Gastrocnemius medialis (tissue), 4 donors: ENCODE results near the gene AAK1. TPM values are rescaled to one million over a fixed set of nuclear protein-coding genes. Genes with fewer than 3 reads are reported as not detected.

Experiments used
- ATAC-seq, 2 donors: fragments of 150-250 bp; one replicate each; pipeline ENCODE4 v1.9.1; 2016
- DNase-seq, 2 donors: peaks; one replicate each; pipeline ENCODE4 v3.0.0-alpha.2; 2019
- H3K27ac ChIP-seq, 4 donors: fragments of 200-600 bp; sonication (generic); 1 replicate in 1 of 4; 2 replicates in 3 of 4; pipeline ENCODE4 v1.5.1; 2016 to 2018; ENCODE audit warnings: mild to moderate bottlenecking in 2 of 4, moderate library complexity in 1 of 4
- H3K27me3 ChIP-seq, 3 donors: fragments of 200-600 bp; sonication (generic) in 2 of 3; 1 replicate in 1 of 3; 2 replicates in 2 of 3; pipeline versions ENCODE4 v1.5.1 to v1.6.0; 2016 to 2019; ENCODE audit warnings: mild to moderate bottlenecking in 1 of 3, moderate library complexity in 1 of 3
- H3K36me3 ChIP-seq, 2 donors: fragments of 200-600 bp; sonication (generic) in 1 of 2; one replicate each; pipeline ENCODE4 v1.5.1; 2017 to 2018
- H3K4me1 ChIP-seq, 2 donors: fragments of 200-600 bp; sonication (generic) in 1 of 2; one replicate each; pipeline ENCODE4 v1.5.1; 2016 to 2017; ENCODE audit warnings: mild to moderate bottlenecking in 2 of 2
- H3K4me3 ChIP-seq, 4 donors: fragments of 200-600 bp; sonication (generic) in 3 of 4; 1 replicate in 1 of 4; 2 replicates in 3 of 4; pipeline ENCODE4 v1.5.1; 2016 to 2019; ENCODE audit warnings: mild to moderate bottlenecking in 2 of 4
- H3K9me3 ChIP-seq, 3 donors: fragments of 200-600 bp; sonication (generic) in 2 of 3; 1 replicate in 1 of 3; 2 replicates in 2 of 3; pipeline ENCODE4 v1.5.1; 2016 to 2019
- POLR2A ChIP-seq, 2 donors: fragments of 450-650 bp; IDR thresholded peaks; one replicate each; pipeline ENCODE4 v1.6.1; 2017; ENCODE audit warnings: antibody characterized with exemption in 2 of 2, mild to moderate bottlenecking in 2 of 2, moderate library complexity in 2 of 2
- in situ Hi-C, 4 donors: fragments of 200-750 bp; cut with MboI; loops; one replicate each; pipeline versions ENCODE4 v1.15.0 to v1.8.0; 2017; ENCODE audit warnings: low sequenced_read_pairs in 4 of 4
- intact Hi-C: fragments of 100-400 bp; cut with DNase I; formaldehyde crosslinking; loops from one replicate; pipeline ENCODE4 v1.15.1; 2023; ENCODE audit warnings: low total_unique reads
- total RNA-seq, 4 donors: library from RNA; depleted of rRNA; stranded (reverse); fragments of >200 nt; gene quantifications; one replicate each; pipeline versions ENCODE4 v1.1.0 to v1.2.3, GENCODE V29; 2016
- TF ChIP-seq, protein P1 (sequence below), 5 experiments: fragments of 450-650 bp in 3 of 5; fragments of 200-600 bp in 2 of 5; sonication (generic) in 2 of 5; IDR thresholded peaks in 4 of 5; conservative IDR thresholded peaks in 1 of 5; 1 replicate in 4 of 5; 2 replicates in 1 of 5; pipeline ENCODE4 v1.5.1; 2016 to 2019; ENCODE audit warnings: antibody characterized with exemption in 5 of 5, mild to moderate bottlenecking in 3 of 5, moderate library complexity in 3 of 5

AAK1 gene
- total RNA-seq, 4 donors from 2014 or later: 30.0 to 47.3 (median 39.1) TPM

DNA sequence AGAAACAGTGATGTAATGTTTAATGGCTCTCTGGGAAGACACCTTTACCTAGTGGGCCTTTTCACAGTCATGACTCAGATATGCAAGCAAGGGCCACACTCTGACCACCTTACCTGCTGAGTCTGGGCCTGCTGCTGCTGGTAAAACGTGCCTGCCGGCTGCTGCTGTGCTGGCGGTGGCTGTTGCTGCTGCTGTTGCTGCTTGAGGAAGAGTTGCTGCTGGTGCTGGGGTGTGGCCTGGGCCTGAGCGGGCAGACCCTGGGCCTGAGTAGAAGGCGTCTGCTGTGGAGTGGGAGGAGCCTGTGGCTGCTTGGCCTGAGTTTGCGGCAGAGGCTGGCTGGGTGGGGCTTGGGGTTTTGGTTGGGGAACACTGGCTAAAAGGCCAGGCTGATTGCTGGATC lies 124.7 kb downstream of the AAK1 start:
- peaks cover 0 to 96% of the 10 kb centered on the region in 2 donors for H3K36me3 ChIP-seq

DNA sequence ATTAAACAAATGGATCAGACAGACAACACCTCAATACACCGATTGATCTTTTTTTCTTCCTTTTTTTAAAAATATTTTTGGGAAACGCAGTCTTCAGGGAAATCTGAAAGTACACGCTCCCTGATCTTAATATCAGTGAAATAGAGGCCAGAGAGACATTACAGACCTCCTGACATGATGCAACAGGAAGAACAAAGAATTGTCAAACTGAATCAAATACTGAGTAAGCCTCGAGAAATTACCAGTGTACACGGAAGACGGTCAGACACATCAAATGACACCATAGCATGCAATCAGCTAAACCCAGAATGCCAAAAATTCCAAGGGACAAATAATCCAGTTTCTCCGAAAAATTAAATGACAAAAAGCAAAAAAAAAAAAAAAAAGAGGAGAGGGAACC lies 126.1 kb downstream of the AAK1 start:
- TF ChIP-seq, protein P1, sequence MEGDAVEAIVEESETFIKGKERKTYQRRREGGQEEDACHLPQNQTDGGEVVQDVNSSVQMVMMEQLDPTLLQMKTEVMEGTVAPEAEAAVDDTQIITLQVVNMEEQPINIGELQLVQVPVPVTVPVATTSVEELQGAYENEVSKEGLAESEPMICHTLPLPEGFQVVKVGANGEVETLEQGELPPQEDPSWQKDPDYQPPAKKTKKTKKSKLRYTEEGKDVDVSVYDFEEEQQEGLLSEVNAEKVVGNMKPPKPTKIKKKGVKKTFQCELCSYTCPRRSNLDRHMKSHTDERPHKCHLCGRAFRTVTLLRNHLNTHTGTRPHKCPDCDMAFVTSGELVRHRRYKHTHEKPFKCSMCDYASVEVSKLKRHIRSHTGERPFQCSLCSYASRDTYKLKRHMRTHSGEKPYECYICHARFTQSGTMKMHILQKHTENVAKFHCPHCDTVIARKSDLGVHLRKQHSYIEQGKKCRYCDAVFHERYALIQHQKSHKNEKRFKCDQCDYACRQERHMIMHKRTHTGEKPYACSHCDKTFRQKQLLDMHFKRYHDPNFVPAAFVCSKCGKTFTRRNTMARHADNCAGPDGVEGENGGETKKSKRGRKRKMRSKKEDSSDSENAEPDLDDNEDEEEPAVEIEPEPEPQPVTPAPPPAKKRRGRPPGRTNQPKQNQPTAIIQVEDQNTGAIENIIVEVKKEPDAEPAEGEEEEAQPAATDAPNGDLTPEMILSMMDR (IDR thresholded peaks at IDR 0.05 in 4 of 5, conservative IDR thresholded peaks at IDR 0.05 in 1 of 5): no peak
- TF ChIP-seq POLR2A (IDR thresholded peaks at IDR 0.05): no peak
- Histone ChIP-seq H3K9me3 (no peaks in the 10 kb centered on the region), H3K27me3 (no peaks in the 10 kb centered on the region), H3K27ac (no peak overlapping the region), H3K4me3 (no peak overlapping the region), H3K36me3 (peaks cover 0 to 95% of the 10 kb centered on the region in 2 donors), H3K4me1 (peaks cover 0 to 5% of the 10 kb centered on the region in 2 donors)
- peak in 1 of 2 donors; percentile 28 for ATAC-seq
- intact Hi-C loops: no loop called here
- DNase-seq: no peak
- in situ Hi-C loops: no loop called here

More for the DNA sequence above, 124.7 kb downstream of the AAK1 start:
- DNase-seq (no peak), ATAC-seq (no peak)
- intact Hi-C loops (no loop called here), in situ Hi-C loops (no loop called here)
- Histone ChIP-seq H3K27me3 (no peaks in the 10 kb centered on the region), H3K4me1 (no peaks in the 10 kb centered on the region), H3K27ac (no peak overlapping the region), H3K9me3 (no peaks in the 10 kb centered on the region), H3K4me3 (no peak overlapping the region)
- no peak for TF ChIP-seq POLR2A (IDR thresholded peaks at IDR 0.05)
- TF ChIP-seq, protein P1 (IDR thresholded peaks at IDR 0.05 in 4 of 5, conservative IDR thresholded peaks at IDR 0.05 in 1 of 5): no peak

DNA sequence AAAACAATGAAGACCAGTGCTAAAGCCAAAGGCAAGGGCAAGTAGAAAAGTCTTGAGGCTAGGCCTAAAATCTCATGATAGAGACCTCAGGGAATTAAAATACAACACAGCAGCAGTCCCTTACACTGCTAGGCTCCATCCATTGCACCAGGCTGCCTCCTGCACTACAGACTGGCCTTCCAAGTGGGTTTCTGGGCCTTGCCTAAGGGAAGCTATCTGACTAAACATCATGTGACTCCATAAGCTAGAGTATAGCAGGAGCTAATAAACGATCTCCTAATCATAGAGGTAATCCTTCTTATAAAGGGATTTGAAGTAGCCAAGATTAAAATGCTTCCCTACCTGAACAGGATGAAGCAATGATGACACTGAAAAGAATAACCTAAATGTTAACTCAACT lies 128.7 kb downstream of the AAK1 start:
- H3K4me3 ChIP-seq: no peak overlapping the region
- H3K4me1 ChIP-seq: peaks cover 0 to 7% of the 10 kb centered on the region in 2 donors
- no peaks in the 10 kb centered on the region for H3K27me3 ChIP-seq
- TF ChIP-seq, protein P1 (IDR thresholded peaks at IDR 0.05 in 4 of 5, conservative IDR thresholded peaks at IDR 0.05 in 1 of 5): no peak
- no peak for TF ChIP-seq POLR2A (IDR thresholded peaks at IDR 0.05)
- no peak overlapping the region for H3K27ac ChIP-seq
- intact Hi-C loops: no loop called here
- ATAC-seq (no peak), DNase-seq (no peak)
- H3K36me3 ChIP-seq: peaks cover 0 to 92% of the 10 kb centered on the region in 2 donors
- H3K9me3 ChIP-seq: no peaks in the 10 kb centered on the region
- in situ Hi-C loops: no loop called here

DNA sequence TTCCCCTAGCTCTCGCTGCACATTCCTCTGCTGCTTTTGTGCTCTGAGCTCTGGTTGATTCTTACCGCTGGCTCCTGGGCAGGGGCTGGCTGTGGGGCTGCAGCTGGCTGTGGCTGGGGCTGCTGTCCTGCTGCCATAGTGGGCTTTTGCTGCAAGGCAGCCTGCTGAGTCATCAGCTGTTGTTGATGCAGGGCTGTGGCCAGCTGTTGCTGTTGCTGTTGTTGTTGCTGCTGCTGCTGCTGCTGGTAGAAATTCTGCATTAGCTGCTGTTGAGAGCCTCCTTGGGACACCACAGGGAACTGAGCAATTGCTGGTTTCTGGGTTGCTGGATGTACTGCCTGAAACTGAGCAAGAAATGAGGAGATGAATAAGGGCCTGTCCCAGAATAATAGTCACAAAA lies 129.1 kb downstream of the AAK1 start:
- peaks cover 0 to 92% of the 10 kb centered on the region in 2 donors for H3K36me3 ChIP-seq
- intact Hi-C loops (no loop called here), in situ Hi-C loops (no loop called here)
- H3K27me3 ChIP-seq: no peaks in the 10 kb centered on the region
- DNase-seq (no peak), ATAC-seq (no peak)
- H3K27ac ChIP-seq: no peak overlapping the region
- no peaks in the 10 kb centered on the region for H3K9me3 ChIP-seq
- H3K4me1 ChIP-seq: peaks cover 0 to 7% of the 10 kb centered on the region in 2 donors
- no peak overlapping the region for H3K4me3 ChIP-seq
- TF ChIP-seq, protein P1 (IDR thresholded peaks at IDR 0.05 in 4 of 5, conservative IDR thresholded peaks at IDR 0.05 in 1 of 5): no peak
- no peak for TF ChIP-seq POLR2A (IDR thresholded peaks at IDR 0.05)

DNA sequence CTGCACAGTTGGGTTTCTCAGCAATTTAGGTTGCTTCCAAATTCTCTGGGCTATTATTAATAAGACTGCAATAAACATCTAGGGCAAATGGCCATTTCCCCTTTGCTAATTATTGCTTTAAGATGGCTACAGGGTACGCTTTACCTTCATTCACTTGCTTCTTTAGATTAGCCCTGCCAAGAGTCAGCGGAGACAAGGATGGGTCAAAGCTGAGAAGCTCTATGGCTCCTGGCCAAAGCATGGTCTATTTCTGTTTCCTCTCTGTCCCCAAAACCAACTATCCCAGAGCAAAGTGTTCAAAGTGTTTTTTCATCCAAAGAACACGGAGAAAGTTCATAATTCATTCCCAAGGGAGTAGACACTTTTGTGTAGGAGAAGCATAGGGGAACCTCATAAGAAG lies 131.1 kb downstream of the AAK1 start:
- intact Hi-C loops: no loop called here
- in situ Hi-C loops: no loop called here

More for the DNA sequence above, 131.1 kb downstream of the AAK1 start:
- peaks cover 0 to 90% of the 10 kb centered on the region in 2 donors for H3K36me3 ChIP-seq
- H3K27ac ChIP-seq: no peak overlapping the region
- ATAC-seq (no peak), DNase-seq (no peak)
- TF ChIP-seq POLR2A (IDR thresholded peaks at IDR 0.05): no peak
- TF ChIP-seq, protein P1 (IDR thresholded peaks at IDR 0.05 in 4 of 5, conservative IDR thresholded peaks at IDR 0.05 in 1 of 5): no peak
- no peak overlapping the region for H3K4me3 ChIP-seq
- H3K9me3 ChIP-seq: no peaks in the 10 kb centered on the region
- H3K4me1 ChIP-seq: peaks cover 0 to 7% of the 10 kb centered on the region in 2 donors
- H3K27me3 ChIP-seq: no peaks in the 10 kb centered on the region
